ENCODE results near the gene BCL2.

BCL2 gene

DNA sequence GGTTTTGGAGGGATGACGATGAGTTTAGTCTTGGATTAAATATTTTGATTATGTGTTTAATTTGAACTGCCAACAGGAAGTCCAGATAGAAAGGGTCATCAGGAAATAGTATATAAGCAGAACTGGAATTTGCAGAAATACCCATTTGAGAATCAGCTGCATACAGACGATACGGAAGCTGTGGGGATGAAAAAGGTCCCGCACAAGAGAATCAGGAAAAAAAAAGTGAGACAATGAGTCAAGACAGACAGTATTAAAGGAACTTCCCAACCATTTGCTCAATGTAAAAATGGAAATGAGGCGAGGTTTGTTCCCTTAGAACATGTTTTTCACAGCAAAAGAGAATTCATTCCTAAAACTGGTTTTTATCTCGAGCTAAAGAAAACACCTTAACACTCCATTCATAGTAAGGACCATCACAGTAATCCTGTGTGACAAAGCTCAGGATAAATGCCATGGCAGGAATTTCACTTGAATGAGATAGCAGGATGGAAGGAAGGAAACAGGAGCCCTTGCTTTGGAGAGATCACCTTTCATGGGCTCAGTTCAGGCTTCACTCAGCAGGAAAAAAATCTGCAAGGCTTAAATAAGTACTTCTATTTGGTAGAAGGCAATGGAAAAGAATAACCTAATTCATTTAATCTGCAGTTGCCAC, 29.3 kb downstream of the BCL2 start:
- H3K27ac ChIP-seq, result no peak overlapping the region
- TF ChIP-seq, protein P1, sequence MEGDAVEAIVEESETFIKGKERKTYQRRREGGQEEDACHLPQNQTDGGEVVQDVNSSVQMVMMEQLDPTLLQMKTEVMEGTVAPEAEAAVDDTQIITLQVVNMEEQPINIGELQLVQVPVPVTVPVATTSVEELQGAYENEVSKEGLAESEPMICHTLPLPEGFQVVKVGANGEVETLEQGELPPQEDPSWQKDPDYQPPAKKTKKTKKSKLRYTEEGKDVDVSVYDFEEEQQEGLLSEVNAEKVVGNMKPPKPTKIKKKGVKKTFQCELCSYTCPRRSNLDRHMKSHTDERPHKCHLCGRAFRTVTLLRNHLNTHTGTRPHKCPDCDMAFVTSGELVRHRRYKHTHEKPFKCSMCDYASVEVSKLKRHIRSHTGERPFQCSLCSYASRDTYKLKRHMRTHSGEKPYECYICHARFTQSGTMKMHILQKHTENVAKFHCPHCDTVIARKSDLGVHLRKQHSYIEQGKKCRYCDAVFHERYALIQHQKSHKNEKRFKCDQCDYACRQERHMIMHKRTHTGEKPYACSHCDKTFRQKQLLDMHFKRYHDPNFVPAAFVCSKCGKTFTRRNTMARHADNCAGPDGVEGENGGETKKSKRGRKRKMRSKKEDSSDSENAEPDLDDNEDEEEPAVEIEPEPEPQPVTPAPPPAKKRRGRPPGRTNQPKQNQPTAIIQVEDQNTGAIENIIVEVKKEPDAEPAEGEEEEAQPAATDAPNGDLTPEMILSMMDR (conservative IDR thresholded peaks at IDR 0.05), result no peak
- no peak for TF ChIP-seq ZFX (IDR thresholded peaks at IDR 0.05)

DNA sequence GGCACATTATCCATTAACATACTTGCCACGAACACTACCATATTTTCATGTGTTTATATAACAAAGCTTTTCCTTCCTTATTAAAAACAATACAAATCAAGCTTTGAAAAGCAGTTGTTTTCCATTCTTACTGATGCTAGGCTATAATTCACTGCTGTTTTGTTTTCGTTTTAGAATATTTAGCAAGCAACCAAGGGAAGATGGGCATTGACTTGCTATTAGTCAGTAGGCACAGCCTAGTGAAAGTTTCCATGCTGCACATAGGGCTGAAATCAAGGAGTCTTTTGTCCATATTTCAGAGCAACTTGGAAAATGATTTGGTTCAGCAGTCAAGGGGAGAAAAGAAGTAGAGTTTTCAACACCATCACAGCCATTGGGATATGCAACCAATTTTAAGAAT, 31.3 kb downstream of the BCL2 start:
- H3K27ac ChIP-seq, result no peak overlapping the region
- TF ChIP-seq, protein P1 (conservative IDR thresholded peaks at IDR 0.05), result no peak
- no peak for TF ChIP-seq ZFX (IDR thresholded peaks at IDR 0.05)

DNA sequence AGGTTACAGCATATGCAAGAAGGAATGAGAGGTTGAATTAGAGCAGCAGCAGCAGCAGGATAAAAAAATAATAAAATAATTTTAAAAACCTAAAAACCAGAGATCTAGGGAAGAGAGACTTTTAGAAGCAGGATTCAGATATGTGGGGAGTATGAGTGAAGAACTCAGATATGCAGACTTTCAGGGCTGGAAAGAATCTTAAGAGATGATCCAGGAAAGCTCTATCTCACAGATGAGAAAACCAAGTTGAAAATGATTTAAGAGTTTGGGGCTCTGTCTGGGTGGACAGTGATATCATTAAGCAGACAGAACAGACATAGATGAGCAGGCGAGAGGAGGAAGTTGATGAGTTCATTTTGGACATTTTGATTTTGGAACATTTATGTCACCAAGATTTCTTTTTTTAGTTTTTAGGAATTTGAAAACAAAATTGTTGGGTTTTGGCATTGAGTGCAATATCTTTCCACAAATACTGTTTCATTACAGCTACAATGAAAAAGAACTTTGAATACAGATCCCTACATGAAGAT, 31.8 kb downstream of the BCL2 start:
- H3K27ac ChIP-seq, result no peak overlapping the region
- no peak for TF ChIP-seq ZFX (IDR thresholded peaks at IDR 0.05)
- TF ChIP-seq, protein P1 (conservative IDR thresholded peaks at IDR 0.05), result no peak

DNA sequence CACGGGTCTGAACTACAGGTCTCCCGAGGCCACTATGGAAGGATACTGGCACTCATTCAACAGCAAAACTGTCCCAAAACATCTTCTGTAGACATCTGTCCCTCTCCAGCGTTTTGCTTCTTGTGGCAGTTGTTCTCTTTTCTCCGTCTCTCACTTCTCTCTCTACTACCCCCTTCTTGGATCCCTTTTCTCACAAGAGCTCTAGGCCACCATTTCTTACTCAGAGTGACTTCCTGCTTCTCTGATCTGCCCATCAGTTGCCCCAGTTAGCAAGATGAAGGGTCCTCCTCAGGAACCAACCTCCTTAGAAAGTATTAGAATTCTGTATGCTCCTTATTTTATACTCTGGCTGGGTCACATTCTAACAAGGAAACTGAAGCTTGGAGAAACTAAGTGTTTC, 32.6 kb downstream of the BCL2 start:
- no peak overlapping the region for H3K27ac ChIP-seq
- TF ChIP-seq, protein P1 (conservative IDR thresholded peaks at IDR 0.05), result no peak
- TF ChIP-seq ZFX (IDR thresholded peaks at IDR 0.05), result no peak

DNA sequence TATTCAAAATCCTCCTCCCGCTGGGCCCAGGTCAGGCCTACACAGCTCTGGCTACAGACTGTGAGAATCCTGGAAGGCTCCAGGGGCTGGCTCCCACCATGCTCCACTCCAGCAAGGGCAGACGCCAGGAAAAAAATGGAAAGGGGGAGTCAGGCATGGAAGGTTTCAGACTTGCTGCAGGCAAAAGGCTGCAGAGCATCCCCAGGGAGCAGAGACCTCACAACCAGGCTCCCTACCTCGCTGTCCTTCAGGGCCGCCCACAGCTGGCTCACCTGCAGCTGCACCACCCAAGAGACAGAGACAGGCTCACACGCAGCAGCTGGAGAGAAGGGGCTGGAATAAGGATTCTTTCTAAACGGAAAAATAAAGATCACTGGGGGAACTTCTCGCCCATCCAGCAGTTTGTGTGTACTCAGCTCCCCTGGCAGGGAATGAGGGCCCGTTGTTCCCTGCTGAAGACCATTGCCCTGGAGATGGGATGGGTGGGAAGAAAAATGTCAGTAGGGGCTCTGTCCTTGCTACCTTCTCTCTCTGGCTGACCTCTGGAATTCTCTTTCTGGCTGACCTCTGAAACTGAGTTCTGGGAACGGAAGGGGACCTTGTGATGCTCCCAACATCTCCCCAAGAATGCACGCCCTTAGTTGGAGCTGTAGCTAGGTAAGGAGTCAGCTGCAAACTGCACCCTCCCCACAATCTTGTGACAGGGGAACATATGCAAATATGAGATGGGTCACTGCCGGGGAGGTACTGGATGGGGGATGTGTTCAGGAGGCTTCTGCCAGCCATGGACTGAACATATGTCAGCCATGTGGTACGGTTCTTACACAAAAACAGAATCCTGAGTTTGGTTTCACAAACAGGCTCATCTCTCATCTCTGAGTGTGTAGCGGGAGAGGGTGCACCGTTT, 34.5 kb downstream of the BCL2 start:
- TF ChIP-seq ZFX (IDR thresholded peaks at IDR 0.05), result no peak
- TF ChIP-seq, protein P1 (conservative IDR thresholded peaks at IDR 0.05), result no peak
- H3K27ac ChIP-seq, result no peak overlapping the region

DNA sequence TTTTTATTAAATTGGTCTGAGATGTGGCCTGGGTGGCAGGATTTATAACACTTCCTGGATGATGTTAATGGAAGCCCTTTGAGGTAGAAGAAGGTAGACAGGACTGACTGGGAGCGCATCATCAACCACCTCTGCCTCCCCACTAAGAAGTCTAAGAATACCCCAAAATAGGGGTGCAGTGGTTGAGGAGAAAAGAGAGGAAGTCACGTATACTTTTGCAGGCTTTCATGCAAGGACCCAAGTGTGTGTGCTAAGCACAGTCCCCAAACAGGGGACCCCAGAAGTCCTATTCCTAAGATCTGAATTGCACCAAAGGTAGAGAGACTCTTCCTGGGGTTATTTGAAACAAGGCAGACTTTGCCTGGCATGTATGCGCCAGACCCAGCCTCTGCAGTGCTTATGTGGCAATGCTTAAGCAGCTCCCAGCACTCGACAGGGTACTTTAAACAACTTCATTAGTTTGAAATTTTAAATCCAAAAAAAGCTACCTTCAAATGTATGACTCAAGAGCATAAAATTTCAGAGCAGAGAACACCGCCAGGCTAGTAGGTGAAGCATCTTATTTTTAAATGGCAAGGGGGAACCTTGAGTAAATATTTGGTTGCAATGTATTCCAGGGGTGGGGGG, 35.3 kb downstream of the BCL2 start:
- H3K27ac ChIP-seq, result no peak overlapping the region
- TF ChIP-seq, protein P1 (conservative IDR thresholded peaks at IDR 0.05), result no peak
- TF ChIP-seq ZFX (IDR thresholded peaks at IDR 0.05), result no peak

Measured in C4-2B (cell line).